Stimulated activated CD4-positive, alpha-beta T cell treated with anti-CD3 and anti-CD28 coated beads, Interleukin-4, amount 100 ng/mL, for 1 hour (primary cell): Measurements from ENCODE around the gene BTBD16.

ENCODE experiments used
- DNase-seq: peaks from one replicate; pipeline ENCODE4 v3.0.0-alpha.2; 2020

Gene BTBD16

GRCh38 chr10:122296363-122297120 is 25.4 kb downstream of the BTBD16 start:
- DNase-seq: no peak

DNA sequence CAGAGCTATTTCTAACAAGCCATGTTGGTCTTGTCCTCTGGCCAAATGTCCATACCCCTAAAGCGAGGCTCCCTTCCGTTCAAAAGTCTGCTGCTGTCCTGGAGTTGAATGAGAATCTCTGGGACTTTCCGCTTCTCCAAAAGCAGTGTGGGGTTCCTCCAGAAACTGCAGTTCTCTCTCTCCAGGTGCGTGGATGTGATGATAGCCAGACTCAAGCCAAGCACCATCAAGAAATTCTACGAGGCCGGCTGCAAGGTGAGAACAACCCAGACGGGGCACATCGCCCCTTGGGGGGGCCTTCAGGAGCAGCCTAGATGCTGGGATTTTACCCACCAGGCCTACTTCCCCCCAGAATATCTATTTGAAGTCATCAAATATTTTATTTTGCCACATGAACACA is 26.5 kb downstream of the BTBD16 start:
- DNase-seq: no peak

DNA sequence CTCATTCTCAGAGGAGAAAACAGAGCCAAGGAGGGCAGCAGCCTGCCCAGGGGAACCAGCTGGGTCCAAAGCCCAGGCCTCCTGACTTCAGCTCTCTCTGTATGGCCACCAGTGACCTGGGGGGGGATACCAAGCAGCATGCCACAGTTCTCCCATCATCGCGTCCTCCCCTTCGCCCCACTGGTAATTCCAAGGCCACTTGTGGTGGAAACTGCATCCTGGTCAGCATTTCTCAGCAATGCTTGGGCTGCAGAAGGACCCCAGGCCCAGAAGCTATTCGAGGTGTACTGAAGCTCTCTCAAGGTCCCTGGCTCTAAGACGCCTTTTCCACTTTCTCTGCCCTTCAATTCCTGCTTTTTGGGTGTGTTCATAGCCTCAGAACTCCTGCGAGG is 27.1 kb downstream of the BTBD16 start:
- no peak for DNase-seq

- peak; percentile 67 for DNase-seq
These were observed 27.7 kb downstream of the BTBD16 start for GRCh38 chr10:122298598-122299301.

DNA sequence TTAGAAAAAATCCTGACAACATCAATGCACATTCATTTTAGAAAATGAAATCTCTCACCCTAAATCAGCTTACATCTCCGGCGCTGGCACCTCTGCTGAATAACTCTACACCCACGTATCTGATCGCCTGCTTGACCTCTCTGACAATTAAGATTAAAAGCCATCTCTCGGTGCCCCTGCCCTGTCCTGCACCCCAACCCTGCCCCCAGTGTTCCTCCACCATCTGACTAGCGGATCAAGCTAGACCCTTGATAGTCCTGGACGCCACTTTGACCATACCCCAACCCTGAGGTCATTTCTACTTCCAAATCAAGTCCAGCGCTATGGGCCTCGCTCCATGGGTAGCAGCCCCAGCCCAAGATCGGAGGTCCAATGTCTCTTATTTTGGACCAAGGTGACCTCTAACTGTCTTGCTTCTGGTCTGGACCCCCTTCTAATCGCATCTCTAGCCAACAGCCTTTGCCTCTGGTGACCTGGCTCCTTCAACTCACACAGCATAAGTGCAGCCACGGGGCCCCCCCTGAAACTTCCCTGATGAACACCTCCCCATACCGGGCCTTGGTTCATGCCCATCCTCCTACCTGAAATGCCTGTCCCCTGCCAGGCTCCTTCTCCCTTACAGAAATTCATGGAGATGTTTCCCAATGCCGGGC is 28.5 kb downstream of the BTBD16 start:
- DNase-seq: no peak

DNA sequence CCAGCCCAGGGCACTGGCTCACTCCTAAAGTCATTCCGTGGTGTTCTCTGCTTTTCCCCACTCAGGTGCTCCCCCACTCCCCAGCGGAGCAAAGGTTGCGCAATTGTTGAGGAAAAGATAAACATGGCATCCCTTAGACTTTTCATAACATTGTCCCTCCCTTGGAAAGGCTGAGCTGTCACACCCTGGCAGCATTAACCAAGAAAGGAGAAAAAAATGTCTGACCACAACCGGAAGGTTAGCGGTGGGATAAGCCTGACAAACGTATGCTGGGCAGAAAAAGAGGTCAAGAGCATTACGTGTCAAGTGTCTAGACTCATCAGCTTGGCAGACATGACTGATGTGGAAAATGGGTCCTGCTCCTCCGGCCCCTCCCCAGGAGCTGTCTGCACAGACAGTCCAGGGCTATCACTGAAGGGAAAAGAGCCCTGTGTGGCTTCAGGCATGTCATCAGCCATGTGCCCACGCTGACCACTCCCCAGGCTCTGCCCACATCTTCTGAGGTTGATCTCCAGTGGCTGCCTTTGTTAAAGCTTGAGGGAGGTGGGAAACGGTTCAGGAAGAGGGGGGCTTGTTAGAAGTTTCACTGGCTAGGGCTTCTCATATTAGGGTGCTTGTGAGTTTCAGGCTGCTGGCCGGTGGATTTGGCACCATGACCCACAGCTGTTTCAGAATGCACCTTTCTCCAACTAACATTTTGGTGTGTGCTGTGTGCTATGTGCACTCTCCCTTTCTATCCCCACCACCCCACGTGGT is 30.1 kb downstream of the BTBD16 start:
- no peak for DNase-seq

GRCh38 chr10:122301811-122302115 is 30.7 kb downstream of the BTBD16 start:
- no peak for DNase-seq

- DNase-seq: no peak
These were observed 31.2 kb downstream of the BTBD16 start for GRCh38 chr10:122302315-122302714.

DNA sequence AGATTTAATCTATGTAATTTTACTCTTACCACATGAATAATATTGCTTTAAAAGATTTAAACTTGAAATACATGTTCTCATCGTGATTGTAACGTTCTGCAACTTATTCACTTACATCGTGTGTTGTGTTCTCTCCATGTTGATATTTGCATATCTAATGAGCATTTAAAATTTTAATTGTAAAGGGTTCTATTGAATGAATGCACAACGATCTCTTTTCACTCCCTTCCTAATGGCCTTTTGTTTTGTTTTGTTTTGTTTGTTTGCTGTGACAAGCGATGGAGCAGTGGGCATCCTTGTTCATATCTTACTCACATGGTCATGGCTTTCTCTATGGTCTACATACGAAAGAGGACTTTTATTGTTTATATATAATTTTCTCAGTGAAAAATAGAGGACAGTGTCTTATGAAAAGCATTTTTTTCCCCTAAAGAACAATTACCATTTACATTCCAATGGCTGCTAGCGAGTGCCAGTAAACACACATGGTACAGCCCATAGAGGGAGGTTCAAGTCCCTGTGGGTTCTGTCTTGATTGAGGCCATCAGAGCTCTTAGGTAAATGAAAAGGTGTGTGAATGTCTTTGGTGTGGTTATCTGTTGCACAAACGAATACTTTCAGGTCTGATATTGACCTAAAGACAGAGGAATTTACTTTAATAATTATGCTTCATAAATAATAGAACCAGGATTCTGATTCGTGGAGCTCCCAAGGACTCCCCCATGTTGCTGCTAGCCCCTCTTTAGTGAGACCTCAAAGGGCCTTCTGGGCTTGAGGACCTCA is 32.4 kb downstream of the BTBD16 start:
- no peak for DNase-seq

DNA sequence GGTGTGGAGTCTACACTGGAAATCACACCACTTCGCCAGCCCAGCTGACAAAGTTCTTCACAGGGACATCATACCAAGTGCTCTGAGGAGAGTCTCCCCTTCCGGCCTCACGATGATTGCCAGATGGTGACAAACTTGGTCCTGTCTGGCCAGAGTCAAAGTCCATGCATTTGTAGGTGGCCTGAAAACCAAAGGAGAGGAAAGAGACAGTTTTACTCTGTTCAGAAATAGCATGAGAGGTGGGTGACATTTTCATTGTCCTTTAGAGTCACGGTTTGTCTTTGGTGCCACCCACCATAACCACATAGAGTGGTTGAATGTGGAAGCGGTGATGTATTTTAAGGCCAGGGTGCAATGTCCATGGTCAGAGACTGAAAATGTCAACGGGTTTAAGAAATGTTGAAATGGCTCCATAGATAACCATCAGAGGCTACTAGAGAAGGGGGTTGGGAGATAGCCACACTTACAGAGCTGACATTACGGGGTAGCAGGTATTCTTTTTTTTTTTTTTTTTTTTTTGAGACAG is 33.0 kb downstream of the BTBD16 start:
- no peak for DNase-seq

DNA sequence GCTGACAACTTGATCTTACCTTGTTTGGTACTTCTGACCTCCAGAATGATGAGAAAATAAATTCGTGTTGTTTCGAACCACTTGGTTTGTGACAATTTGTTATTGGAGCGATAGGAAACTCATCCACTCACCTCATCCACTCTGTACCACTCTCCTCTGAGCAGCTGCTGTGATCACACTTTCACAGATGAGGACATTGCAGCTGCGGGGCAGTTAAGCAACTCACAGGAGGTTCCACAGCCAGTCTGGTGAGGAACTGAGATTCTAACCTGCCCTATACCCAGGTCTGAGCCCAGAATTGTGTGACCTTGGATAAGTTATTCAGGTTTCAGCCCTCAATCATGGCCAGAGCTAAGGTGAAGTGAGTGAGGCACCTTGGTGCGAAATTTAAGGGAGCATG is 35.2 kb downstream of the BTBD16 start:
- DNase-seq: no peak

- DNase-seq: no peak
These were observed 35.6 kb downstream of the BTBD16 start for GRCh38 chr10:122306744-122307143.

DNA sequence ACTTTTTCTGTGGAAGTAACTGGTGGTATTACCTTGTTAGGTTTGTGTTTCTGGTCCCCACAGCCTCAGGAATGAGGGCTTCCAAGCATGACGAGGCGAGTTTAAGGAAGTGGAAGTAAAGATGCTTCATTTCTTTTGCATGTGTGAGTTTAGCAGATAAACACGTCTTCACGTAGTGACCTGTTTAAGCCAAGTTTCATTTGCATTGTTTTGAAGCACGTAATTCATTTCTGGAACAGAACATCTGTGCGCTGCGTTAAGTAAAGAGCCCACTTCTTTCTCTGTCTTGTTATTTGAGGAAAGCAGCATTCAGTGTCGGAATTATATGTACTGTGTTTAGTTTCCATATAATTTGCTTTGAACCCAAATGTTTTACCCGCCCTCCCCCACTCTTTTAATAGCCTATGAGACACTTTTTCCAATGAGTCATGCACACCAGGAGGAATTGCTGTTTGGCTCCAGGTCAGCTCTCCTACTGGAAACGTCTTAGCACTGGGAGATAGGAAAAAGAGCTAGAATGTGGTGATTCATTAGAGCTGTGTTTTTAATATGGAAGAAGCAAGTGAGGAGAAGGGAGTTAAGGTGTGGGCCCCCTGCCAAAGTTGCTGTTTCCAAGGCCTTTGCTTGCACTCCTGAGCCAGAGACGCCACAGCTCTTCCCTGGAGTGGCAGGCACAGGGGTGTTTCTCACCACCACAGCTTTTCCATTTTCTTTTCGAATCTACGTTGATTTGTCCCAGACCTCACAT is 36.7 kb downstream of the BTBD16 start:
- no peak for DNase-seq

- no peak for DNase-seq
These were observed 37.5 kb downstream of the BTBD16 start for GRCh38 chr10:122308417-122309141.

GRCh38 chr10:122310311-122311050 is 39.4 kb downstream of the BTBD16 start:
- DNase-seq: no peak

- no peak for DNase-seq
These were observed 39.9 kb downstream of the BTBD16 start for GRCh38 chr10:122311051-122311410.

- no peak for DNase-seq
These were observed 40.6 kb downstream of the BTBD16 start for GRCh38 chr10:122311716-122312115.

GRCh38 chr10:122316224-122316884 is 45.3 kb downstream of the BTBD16 start:
- no peak for DNase-seq

GRCh38 chr10:122321960-122322359 is 50.9 kb downstream of the BTBD16 start:
- no peak for DNase-seq

- DNase-seq: no peak
These were observed 52.1 kb downstream of the BTBD16 start for GRCh38 chr10:122323189-122323588.
